ENCODE measurements around the gene SBF2.
"Not testable (repeated sequence)": the region's sequence is repeated elsewhere in the genome, so short reads cannot be mapped to it uniquely, and the experiment has no call there.

The SBF2 gene

DNA sequence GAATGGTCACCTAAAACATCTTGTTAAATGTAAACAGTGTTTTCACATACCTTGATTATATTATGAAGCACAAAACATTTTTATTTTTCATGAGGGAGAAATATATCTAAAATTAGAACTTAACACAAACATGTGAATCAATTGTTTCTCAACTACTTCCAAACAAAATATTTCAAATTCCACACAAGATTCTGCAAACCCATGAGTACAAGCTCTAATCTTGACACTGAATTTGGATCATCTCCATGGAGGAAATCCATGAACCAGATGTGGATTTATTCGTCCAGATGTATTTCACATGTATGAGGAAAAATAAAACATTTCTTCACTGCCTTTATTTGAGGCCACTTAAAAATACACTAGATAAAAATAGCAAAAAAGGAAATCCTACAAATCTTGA lies 184.2 kb downstream of the SBF2 start:
- DNase-seq = no peak

GRCh38 chr11:10108915-10109680 lies 184.9 kb downstream of the SBF2 start:
- DNase-seq = no peak

DNA sequence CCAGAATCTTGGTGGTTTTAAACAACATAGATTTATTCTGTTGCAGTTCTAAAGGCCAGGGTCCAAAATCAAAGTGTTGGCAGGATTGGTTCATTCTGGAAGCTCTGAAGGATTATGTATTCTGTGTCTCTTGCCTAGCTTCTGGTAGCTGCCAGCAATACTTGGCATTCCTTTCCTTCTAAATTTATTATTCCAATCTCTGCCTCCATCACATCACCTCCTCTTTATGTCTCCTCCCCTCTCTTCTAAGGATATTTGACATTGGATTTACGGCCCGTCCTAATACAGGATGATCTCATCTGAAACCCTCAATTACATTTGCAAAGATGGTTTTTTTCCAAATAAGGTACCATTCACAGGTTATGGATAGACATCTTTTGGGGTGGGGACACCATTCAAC lies 186.5 kb downstream of the SBF2 start:
- no peak for DNase-seq

- no peak for DNase-seq
These were observed 196.4 kb downstream of the SBF2 start for GRCh38 chr11:10097615-10098014.

- no peak for DNase-seq
These were observed 197.0 kb downstream of the SBF2 start for GRCh38 chr11:10096987-10097386.

DNA sequence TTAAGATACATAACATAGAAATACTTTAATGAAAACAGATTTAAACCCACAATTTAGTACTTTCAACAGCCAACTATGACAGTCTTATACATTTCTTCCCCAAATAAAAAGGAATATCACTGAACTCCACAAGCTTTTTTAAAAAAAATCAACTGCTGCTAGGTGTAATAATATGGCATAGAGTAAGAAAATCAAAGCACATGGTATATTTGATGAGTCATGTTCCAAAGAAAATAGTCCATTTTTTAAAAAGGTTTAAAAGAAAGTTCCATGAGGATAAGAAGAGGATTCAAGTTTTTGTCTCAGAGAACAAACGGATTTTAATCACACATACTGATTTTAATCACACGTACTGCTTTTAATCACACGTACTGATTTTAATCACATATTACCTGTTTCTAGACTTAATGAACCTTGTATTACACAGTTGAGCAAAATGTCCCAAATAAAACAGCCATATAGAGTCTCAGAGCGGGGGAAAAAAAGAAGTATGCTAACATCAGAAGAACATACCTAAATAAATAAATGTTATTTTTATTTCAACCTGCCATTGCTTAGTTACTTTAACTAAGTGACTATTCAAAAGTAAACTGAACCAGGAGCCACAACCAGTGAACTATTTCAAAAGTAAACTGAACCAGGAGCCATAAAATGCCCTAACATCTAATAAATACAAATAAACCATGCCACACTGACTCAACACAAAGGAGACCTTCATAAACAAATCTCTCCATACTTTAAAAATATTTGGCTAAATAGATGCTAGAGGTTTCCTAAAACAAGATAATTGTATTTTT lies 198.4 kb downstream of the SBF2 start:
- DNase-seq = no peak

DNA sequence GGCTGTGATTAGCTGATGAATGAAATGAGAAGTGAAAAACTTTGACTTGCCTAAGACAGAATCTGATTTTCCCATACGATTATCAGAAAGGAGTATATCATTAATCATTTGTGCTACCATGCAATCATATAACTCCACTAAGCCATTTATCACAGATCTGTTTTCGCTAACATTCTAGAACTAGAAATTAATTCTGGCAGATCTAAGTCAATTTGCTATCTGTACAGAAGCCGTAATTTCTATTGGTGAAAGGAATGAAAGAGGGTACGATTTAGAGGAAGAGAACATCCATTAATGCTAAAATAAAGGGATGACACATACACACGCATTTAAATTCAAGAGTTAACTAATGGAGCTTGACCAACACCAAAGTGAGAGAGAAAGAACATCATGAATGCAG lies 201.6 kb downstream of the SBF2 start:
- DNase-seq = no peak

DNA sequence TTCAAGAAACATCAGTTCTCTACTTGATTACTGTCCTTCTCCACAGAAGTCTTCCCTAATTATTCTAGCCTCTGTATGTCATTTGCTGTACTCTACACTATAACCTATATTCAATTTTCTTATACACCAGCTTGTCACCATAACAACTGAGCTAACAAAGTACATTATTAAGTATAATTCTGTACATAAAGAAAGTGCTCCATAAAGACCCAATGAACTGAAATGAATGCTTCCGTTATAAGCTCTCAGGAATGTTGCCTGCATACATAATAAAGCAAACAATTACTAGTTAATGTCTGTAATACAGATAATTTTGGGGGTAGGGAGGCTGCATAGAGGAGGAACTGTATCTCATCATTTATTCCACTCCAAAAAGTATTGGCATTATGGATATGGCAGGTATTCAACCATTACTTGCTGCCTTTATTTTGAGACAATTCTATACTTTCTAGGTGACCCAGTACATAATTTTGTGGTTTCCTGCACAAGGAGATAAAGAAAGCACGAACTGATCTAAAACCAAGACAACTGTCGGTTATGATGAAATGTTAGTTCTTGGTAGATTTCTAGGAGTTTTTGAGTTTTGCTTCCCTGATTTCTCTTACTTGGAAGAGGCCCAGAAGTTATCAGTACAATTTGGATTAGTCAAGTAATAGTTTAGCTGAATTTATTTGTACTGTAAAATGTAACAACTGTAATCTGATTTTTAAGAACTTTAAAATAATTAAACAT lies 202.5 kb downstream of the SBF2 start:
- peak; percentile 79 for DNase-seq

GRCh38 chr11:10087923-10088225 lies 206.1 kb downstream of the SBF2 start:
- DNase-seq = not testable (repeated sequence)

GRCh38 chr11:10087186-10087922 lies 206.7 kb downstream of the SBF2 start:
- DNase-seq = no peak

- no peak for DNase-seq
These were observed 213.9 kb downstream of the SBF2 start for GRCh38 chr11:10080138-10080537.

GRCh38 chr11:10076458-10077141 lies 217.4 kb downstream of the SBF2 start:
- no peak for DNase-seq

DNA sequence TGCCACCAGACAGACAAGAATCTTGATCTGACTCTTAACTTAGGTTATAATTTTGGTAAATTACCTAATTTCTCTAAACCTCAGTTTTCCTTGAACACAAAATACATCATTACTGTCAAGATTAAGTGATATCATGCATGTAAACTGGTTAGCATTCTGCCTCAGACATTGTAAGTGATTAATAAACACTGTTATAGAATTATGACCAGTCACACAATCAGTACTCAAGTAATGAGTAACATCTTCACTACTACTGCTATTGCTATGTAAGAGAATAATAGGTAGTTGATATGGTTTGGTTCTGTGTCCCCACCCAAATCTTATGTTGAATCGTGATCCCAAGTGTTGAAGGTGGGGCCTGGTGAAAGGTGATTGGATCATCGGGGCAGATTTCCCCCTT lies 218.9 kb downstream of the SBF2 start:
- no peak for DNase-seq

DNA sequence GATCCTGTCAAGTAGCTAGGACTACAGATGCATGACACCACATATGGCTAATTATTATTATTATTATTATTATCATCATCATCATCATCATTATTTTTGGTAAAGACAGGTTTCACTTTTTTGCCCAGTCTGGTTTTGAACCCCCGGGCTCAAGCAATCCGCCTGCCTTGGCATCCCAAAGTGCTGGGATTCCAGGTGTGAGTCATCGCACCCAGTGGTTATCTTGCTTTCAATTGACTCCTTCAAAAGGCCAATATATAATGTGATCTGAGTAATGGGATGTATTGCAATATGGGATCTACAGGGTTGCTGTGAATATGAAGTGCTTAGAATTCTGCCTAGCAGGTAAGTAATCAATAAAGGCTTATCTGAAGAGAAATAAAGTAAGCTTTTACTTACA lies 221.2 kb downstream of the SBF2 start:
- no peak for DNase-seq

GRCh38 chr11:10072142-10072541 lies 221.9 kb downstream of the SBF2 start:
- no peak for DNase-seq

DNA sequence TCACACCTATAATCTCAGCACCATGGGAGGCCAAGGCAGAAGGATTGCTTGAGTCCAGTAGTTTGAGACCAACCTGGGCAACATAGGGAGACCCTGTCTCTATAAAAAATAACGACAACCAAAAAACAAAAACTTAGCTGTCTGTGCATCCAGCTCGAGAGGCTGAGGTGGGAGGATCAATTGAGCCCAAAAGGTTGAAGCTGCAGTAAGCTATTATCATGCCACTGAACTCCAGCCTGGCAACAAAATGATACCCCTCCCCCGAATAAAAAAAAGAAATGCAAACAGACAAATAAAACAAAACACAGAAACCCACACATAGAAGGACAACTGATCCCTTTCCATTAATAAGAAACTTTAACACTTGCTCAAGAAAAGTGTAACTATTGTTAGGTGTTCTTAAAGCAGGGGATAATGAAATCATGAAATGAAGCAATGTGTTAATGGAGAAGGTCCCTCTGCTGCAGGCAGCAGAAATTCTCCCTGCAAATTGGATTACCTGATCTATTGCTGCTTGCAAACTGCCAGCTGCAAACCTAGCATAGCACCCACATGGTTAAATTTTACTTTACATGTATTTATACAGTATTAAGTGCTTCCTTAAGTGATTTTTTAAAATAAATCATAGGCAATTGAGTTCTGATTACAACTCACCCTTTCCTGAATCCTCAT lies 226.3 kb downstream of the SBF2 start:
- DNase-seq = no peak

DNA sequence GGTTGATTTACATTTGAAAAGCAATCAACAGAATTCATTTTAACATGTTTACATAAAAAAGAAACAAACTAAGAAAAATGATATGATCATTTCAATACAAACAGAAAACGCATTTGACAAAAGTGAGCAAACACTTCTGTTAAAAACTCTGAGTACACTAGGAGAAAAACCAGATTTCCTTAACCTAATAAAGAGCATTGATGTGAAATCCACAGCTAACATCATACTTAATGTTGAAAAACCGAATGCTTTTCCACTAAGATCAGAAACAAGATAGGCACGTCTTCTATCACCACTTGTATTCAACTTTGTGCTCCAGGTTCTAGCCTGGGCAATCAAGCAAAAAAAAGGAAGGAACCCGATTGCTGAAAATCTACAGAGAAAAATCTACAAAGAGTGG lies 227.6 kb downstream of the SBF2 start:
- no peak for DNase-seq

- DNase-seq = no peak
These were observed 229.2 kb downstream of the SBF2 start for GRCh38 chr11:10064828-10065227.

DNA sequence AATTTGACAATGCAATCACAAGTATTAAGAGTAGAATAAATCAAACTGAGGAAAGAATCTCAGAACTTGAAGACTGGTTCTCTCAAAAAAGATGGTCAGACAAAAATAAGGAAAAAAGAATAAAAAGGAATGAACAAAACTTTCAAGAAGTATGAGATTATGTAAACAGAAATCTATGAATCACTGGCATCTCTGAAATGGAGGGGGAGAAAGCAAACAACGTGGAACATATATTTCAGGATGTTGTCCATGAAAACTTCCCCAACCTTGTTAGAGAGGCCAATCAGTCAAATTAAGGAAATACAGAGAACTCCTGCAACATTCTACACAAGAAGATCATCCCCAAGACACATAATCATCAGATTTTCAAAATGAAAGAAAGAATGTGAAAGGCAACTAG lies 235.7 kb downstream of the SBF2 start:
- no peak for DNase-seq

DNA sequence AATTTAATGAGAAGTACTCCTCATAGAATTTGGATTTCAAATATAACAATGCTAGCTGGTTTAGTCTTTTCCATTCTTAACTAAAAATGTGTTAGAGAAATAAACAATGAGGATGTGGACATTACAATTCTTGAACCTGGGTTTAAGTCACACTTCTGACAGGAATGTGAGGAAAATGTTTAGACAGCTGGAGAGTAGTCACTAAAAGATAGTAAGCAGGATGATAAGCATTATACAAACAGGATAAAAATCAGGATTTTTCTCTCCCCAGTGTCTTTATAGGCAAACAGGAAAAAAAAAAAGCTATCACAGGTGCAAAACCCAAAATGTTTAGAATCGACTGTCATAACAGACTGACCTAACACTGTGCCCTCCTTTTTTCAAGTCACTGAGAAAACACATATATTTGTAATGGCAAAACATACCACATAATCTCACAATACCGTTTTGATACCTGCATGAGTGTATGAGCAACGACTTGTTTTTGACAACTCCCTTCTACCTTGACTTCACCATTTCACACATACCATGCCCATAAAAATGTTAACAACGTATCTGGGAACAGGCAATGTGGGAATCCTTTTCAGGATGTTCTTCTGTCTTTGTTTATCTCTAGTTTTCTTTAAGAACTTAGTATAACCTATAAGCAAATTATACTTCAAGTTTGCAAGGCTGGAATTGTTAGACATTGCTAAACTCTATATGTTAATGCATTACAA lies 242.0 kb downstream of the SBF2 start:
- no peak for DNase-seq

DNA sequence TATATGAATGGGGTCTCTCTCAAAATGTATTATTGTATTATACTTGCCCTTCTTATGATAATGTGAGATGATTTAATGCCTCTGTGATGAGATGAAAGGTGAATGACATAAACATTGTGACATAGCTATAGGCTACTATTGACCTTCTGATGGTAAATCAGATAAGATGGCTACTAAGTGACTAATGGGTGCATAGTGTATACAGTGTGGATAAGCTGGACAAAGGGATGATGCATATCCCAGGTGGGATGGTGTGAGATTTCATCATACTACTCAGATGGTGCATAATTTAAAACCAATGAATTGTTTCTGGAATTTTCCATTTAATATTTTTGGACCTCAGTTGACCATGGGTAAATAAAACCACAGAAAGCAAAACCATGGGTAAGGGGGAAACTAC lies 243.5 kb downstream of the SBF2 start:
- no peak for DNase-seq

Data from MV-4-11 (cell line).